HPDE6-E6E7 (cell line): ENCODE results near the gene TAS2R40.
A peak's percentile ranks its signal among the peaks of the same experiment; 100 is the strongest.
"Not testable (repeated sequence)": the region's sequence is repeated elsewhere in the genome, so short reads cannot be mapped to it uniquely, and the experiment has no call there.

ENCODE experiments used
- DNase-seq: peaks from one replicate; pipeline ENCODE4 v3.0.0; 2011; ENCODE audit warnings: missing footprints; ENCODE audit errors: extremely low spot score

TAS2R40 gene

DNA sequence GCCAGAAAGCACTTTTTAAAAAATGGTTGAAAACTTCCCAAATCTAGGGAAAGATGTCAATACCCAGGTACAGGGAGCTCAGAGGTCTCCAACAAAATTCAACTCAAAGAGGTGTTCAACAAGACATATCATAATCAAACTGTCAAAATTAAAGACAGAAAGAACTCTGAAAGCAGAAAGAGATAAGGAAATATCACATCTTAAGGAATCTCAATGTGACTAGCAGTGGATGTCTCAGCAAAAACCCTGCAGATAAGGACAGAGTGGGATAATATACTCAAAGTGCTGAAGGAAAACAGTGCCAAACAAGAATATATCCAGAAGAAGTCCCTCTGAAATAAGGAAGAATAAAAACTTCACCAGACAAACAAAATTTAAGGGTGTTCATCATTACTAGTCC is 28.4 kb downstream of the TAS2R40 start:
- DNase-seq, result no peak

DNA sequence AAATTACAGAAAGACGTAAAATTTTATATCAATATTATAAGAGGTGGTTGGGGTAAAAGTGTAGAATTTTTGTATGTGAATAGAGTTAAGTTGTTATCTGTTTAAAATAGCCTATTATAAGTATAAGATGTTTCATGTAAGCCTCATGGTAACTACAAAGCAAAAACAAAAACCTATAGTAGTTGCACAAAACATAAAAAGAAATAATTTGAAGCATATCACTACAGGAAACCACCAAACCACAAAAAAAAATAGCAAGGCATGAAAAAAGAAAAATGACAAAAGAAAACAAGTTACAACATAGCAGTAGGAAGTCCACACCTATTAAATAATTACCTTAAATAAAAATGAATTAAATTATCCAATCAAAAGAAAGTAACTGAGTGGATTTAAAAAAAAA is 29.0 kb downstream of the TAS2R40 start:
- no peak for DNase-seq

DNA sequence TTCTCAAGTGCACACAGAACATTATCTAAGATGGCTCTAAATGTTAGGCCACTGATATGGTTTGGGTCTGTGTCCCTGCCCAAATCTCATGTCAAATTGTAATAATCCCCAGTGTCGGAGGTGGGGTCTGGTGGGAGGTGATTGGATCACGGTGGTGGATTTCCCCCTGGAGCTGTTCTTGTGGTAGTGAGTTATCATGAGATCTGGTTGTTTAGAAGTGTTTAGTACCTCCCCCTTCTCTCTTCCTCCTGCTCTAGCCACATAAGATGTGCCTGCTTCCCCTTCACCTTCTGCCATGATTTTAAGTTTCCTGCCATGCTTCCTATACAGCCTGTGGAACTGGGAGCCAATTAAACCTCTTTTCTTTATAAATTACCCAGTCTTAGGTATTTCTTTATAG is 30.2 kb downstream of the TAS2R40 start:
- DNase-seq, result no peak

DNA sequence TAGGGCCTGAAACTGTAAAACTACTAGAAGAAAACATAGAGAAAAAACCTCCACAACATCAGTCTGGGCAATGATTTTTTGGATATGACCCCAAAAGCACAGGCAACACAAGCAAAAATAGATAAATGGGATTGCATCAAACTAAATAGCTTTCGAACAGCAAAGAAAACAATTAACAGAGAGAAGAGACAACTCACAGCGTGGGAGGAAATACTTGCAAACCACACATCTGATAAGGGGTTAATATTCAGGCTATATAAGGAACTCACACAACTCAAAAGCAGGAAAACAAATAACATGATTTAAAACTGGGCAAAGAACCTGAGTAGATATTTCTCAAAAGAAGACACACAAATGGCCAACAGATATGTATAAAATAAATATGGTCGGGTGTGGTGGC is 33.7 kb downstream of the TAS2R40 start:
- DNase-seq, result no peak

DNA sequence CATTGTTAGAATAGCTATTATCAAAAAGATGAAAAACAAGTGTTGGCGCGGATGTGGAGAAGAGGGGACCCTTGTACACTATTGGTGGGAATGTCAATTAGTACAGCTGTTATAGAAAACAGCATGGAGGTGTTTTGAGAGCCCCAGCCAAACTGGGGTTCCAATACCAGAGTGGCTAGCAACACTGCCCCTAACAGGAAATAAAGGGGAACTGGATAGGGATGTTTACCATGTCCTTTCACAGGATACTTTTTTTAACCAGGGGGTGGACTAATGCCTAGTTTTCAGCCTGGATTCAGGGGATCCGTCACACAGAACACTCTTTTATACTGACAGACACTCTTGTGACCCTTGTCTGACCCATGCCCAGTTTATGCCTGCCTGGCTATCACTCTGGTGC is 34.5 kb downstream of the TAS2R40 start:
- no peak for DNase-seq

DNA sequence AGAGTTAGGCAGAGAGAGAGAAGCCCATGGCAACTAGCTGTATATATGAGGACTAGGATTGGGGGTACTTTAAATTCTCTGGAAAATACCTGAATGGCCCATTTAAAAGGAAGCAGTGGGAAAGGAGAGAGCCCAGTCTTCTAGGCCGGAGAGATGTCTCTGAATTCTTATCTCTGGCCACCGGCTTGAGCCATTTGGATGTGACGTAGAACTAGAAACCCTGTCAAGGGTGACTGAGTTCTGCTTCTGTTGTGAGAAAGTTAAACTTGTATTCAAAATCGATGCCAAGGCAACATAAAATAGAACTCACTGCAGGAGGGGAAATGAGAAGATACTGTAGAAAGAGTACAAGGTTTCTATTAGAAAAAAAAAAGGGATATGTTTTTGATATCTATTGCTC is 35.1 kb downstream of the TAS2R40 start:
- DNase-seq, result no peak

DNA sequence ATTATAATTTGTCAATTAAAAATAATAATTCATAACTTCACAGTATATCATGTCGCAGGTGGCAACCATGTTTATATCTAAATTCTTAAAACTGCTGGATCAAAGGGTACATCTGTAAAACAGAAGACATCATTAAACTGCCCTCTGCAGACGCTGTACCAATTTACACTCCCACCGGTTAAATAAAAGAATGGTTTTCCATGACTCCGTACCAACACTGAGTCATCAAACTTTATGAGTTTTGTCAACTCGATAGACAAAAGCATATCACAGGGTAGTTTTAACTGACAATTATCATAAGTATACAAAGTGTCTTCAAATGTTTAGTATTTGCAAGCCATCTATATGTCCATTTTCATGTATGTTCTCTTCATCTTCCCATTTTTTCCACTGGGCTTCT is 35.7 kb downstream of the TAS2R40 start:
- DNase-seq, result no peak

DNA sequence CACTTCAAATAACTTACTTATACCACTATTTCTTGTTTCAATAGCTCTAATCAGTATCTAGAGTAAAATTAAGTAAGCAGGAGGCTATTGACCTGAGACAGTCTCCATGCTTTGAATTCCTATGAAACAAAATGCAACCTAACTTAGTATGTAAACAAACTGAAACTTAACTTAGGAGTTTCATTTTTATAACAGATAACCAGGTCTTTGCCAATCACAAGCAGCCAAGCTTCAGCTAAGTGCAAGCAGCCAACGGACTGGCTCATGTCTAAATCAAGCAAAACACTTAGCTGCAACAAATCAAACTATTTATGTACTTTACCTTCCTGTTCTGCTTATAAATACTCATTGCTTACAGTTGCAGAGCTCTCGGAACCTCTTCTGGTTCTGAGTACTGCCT is 37.0 kb downstream of the TAS2R40 start:
- DNase-seq, result no peak

DNA sequence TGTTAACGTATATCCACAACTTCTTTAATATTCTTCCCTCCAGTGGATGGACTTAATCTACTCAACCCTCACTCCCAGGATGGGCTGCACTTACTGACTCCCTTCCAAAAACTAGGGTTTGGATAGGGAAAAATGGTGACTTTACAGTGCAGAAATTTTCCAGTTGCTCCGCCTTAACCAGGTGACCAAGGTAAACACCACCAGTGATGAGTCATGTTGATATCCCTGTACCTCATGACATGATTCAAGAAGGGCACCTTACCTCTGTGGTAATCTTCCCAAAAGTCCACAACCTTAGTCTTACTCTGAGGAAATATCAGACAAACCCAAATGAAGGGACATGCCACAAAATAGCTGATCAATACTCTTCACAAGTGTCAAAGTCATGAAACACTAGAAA is 37.9 kb downstream of the TAS2R40 start:
- DNase-seq, result peak; percentile 68

DNA sequence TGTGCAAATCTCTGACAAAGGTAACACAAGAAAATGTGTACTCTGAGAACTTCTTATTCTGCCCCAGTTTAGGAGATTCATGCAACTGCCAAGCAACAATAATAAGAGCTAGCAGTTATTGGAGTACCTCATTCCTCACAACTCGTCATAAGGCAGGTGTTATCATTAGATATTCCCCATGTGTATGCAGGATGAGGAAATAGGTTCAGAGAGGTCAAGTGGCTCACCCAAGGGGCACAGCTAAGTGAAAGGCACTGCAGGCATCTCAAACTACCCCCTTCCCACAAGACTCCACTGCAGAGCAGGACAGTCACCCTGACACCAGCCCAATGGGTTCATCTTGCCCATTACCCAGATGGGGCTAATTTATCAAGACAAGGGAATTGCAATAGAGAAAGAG is 40.1 kb downstream of the TAS2R40 start:
- no peak for DNase-seq

DNA sequence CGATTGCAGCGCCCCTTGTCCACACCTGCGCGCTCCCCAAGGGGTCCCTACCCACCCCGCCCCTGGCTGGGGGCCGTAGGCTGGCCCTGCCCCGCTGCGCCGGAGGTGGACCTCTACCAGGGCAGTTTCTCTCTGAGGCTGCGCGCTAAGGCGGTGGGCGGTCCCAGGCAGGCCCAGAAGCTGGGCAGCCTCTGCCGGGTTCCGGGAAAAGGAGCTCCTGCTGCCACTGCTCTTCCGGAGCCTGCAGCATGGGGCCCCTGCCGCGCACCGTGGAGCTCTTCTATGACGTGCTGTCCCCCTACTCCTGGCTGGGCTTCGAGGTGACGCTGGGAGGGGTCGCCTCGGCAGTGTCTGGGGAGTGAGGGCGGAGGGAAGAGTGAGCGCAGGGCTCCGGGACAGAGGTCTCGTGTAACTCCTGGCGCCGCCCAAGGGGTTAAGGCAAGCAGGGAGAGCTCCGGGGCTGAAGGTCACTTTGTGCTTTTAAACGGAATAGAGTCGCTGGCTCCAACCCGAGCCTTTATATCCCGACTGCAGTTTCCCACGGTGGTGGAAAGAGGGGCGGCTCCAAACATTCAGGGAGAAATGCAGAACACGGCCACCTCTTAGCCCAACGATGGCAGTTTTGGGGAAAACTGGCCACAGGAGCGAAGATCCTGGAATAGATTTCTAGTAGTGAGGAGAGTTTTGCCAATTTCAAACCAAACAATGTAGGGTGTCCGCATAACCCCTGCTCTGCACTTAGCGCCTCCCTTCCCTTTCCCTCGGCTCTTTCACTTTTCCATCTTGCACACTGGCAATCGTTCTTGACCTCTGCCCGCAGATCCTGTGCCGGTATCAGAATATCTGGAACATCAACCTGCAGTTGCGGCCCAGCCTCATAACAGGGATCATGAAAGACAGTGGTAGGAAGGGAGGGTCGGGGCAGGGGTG is 41.7 kb downstream of the TAS2R40 start, which contains the start of gene GSTK1:
Gene GSTK1, plus strand, starts transcription at position 176 of the 930 bp plus-strand sequence. Its CDS starts 73 bp downstream, at position 249.
- peak; percentile 80 for DNase-seq

DNA sequence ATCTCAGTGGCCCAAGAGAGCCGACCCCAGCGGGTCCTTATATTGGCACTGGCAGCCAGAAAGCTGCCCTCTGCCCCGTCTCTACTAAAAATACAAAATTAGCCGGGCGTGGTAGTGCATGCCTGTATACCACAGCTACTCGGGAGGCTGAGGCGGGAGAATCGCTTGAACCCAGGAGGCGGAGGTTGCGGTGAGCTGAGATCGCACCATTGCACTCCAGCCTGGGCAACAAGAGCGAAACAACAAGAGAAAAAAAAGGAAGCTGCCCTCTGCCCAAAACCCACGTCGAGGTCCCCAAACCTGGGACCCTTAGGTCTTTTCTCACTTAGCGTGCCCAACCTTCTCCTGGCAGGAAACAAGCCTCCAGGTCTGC is 42.3 kb downstream of the TAS2R40 start:
- not testable (repeated sequence) for DNase-seq

DNA sequence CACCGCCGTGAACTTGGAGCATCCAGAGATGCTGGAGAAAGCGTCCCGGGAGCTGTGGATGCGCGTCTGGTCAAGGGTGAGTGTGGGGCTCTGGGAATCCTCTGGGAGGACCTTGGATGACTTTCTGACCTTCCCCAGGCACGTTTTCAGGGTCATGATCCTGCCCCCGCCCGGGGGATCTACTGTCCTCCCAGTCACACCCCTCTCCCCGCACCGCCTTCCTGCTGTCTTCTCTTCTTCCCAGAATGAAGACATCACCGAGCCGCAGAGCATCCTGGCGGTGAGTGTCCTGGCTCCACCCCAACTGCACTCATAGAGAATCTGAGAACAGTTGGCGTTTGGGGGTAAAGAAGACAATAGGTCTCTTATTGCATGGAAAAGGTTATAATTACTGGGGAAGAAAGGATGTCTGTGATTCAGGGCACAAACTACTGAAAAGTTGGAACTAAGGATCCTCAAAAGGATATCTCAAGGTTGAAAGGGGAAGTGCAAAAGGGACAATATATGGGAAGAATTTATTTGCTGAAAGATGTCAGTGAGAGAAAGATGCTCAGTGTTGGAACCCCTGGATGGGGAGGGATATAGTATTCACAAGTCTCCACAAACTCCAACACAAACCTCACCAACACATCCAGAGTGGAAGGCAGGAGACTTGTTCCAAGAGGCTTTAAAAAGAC is 43.3 kb downstream of the TAS2R40 start:
- no peak for DNase-seq

DNA sequence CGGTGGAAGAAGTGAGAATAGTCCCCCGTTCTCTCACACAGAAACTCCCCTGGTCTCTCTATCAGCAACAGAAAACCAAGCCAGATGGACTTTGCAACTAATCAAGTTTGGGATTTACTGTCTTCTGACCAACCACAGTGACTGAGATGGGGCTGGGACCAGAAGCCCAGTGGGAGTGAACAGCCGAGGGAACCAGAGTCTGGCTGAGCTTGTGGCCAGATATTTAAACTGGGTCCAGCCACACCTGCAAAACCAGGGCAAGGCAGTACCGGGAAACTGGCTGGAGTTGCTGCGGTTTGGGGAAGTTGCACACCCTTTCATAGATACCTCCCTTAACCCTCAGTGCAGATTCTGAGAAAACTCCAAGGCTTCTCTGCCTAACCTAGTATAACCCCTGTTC is 47.4 kb downstream of the TAS2R40 start:
- no peak for DNase-seq

DNA sequence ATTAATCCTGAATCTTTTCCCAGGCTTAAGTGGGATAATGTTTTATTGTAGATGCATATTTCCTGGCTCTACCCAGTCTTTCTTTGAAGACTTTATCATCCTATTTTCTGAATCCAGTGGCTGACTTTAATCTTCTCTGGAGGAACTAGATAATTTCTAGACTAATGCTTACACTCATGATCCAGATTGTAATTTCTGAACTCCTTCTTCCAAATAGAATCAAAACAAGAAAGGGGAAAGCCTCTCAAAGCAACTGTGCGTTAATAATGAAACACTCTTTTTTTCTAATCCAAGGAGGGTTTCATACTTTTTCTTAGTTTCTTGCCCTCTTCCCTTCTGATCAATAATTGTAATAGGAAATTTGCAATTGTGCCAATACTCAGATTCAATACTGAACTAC is 49.4 kb downstream of the TAS2R40 start:
- no peak for DNase-seq
